Raji (cell line): Measurements from ENCODE around the gene LPAR3.

Experiments used
- POLR2A ChIP-seq: IDR thresholded peaks from 2 replicates; pipeline ENCODE4 v1.6.1; 2011; ENCODE audit warnings: low read depth, low read length, control low read depth; ENCODE audit not compliant: insufficient read depth

Gene LPAR3

DNA sequence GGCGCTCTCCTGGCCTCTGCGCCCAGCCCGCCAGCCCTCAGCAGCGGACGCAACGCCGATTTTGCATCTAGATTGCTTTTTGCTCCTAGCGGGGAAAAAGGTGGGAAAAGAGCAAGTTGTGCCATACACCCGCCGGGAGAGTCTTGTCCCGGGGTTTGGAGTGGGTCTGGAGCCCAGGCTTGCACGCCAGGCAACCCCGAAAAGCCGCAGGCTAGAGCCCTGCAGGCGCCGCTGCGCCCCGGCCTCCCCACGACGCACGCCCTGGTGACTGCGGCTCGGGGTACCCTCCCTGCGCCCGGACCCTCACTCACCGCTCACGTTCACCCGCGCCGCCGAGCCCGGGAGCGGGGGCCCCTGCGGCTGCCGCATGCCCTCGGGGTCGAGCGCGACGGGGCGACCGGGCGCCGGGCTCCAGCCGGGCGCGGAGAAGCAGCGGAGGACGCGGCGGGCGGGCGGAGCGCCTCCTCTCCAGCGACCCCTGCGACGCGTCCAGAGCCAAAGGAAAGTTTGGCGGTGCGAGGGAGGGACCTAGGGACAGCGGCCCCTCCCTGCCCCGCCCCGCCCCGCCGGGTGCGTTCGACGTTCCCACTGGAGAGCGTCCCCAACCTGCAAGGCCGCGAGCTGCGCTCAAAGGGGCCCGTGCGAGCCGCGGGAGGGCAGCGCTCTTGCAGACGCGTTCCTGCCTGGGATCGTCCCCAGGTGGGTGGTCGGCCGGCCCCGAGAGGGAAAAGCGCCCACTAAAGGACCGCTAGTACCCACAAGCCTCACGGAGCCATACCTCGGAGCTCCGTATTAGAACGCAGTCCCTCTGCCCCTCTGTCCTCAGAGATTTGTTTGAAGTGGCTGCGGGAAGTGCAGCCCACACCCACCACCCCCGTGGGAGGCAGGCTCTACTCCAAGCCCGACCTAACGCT, at the start of gene LPAR3:
Gene LPAR3, minus strand, starts transcription at position 502 of the 914 bp plus-strand sequence. CDS start 27,086 bp downstream, outside the sequence.
- TF ChIP-seq POLR2A: no peak

GRCh38 chr1:84941843-84942242, 48.8 kb upstream of the LPAR3 start:
- no peak for TF ChIP-seq POLR2A

GRCh38 chr1:84940481-84940880, 47.5 kb upstream of the LPAR3 start:
- no peak for TF ChIP-seq POLR2A

DNA sequence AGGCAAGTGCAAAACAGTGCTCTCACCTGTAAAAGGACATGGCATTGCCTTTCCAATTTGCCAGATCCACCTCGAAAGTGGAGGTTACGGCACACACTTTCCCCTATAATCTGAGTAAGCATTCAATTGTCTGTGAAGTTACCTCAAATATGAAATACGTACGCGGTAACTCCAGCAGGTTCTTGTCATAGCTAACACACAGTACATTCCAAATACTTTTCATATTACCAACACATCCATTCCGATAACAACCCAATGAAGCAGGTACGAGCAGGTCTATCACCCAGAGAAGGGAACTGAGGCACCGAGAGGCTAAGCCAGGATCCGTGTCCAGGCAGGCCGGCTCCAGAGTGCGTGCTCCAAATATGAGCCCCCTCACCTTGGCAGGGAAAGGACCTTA, 46.8 kb upstream of the LPAR3 start:
- no peak for TF ChIP-seq POLR2A

DNA sequence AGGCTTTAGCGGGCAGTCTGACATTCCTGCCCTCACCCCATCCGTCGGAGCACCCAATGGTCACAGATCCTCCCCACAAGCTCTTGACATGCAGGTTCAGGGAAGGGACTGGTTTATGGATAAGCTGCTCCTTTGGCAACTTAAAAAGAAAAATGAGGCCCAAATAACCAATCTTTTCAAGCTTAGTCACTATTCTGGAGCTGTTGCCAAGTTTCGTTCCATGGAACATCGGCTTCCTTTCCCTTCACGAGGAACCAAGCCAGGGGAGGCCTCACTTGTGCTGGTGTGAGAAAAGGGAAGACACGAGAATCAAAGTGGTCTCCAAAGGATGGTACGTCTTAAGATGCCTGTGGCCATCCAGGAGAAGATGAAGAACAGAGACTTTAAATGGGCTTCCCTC, 46.1 kb upstream of the LPAR3 start:
- no peak for TF ChIP-seq POLR2A

GRCh38 chr1:84936116-84936810, 43.3 kb upstream of the LPAR3 start:
- no peak for TF ChIP-seq POLR2A

DNA sequence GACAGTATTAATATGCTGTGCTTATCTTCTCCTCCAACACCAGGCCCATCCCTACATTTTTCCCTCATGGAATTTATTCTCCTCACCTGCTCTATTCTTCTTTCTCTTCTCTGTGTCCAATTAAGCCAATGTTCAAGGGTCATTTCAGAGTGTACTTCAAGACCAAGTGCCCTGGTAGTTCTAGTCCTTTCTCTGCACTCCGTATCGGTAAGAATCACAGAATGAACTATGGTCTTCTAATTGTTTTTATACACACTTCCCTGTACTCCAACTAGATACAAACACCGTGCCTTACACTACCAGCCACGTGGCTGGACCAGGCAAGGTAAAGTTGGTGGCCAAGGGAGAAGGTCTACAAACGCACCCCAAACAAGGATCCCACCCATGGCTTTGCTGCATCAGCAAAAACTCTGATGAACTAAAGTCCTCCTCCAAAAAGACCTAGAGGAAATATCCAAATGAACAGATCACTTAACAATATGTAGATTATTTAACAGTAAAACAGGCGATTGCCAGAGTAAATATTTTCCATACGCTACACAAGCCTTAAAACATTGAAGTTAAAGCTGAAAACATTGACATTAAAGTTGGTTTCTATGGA, 40.1 kb upstream of the LPAR3 start:
- TF ChIP-seq POLR2A: no peak

GRCh38 chr1:84930831-84931230, 37.8 kb upstream of the LPAR3 start:
- no peak for TF ChIP-seq POLR2A

DNA sequence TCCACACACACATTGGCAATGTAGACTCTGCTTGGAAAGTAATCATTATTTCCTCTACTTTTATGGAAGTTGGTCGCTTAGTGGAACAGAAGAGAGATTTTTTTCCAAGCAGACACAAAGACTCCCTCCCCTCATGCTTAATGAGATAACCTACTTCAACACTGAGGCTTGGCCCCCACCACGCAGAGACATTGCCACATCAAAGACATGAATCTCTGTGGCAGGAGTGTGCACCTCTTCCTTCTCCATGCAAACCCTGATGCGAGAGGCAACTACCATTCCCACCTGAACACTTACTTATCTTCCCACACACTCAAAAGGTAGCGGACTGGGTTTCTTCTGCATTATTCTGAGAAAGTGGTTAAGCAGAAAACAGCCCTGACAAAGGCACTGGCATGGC, 37.3 kb upstream of the LPAR3 start:
- TF ChIP-seq POLR2A: no peak

DNA sequence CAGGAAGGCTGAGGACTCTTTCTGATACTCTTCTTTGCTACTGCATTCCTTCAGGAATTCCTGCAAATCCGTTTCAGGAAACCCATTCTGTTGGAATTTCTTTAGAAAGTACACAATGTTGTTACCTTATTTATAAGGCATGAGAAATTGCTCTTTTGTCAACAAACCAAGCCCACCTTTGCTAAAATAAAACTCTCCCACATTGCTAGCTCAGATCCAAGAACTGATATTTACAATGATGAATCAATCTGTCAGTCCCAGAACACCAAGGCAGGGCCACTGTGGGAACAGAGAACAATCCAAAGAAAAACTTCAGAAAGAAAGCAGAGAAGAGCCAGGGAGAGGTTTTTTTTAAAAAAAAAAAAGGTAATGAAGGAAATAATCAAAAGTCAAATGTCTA, 36.6 kb upstream of the LPAR3 start:
- TF ChIP-seq POLR2A: no peak

GRCh38 chr1:84928979-84929378, 36.0 kb upstream of the LPAR3 start:
- TF ChIP-seq POLR2A: no peak

- no peak for TF ChIP-seq POLR2A
These were observed 30.3 kb upstream of the LPAR3 start for GRCh38 chr1:84923317-84923716.

DNA sequence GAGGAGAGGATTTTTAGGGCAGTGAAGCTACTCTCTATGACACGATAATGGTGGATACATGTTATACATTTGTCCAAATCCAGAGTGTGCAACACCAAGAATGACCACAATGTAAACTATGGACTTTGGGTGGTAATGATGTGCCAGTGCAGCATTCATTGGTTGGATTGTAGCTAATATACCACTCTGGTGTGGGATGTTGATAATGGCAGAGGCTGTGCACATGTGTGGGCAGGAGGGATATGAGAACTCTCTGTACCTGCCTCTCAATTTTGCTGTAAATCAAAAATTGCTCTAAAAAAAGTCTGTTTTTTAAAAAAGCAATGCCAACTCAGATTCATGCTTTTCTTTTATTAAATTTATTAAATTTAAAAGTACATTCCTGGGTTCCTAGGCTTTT, 27.2 kb upstream of the LPAR3 start:
- TF ChIP-seq POLR2A: no peak

DNA sequence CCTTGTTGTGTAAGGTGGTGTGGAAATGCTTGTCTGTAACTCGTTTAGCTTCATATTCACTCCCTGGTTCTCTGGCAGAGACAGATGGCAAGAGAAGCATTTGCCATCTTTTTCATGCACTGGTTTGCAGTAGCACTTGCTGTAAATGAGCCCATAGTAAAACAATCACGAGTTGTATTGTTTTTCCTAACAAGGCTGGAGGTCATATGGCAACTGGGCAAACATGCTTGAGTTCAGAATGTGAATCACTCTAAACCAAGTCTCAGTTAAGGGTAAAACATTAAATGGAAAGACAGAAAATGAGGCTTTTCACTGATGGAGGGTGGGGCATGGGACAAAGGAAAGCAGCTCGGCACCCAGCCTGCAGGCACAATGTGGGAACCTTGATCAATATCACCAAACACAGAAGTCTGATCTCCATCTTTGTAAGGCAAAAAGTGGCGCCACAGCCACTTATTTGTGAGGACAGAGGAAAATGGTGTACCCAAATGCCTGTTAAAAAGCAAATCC, 26.5 kb upstream of the LPAR3 start:
- TF ChIP-seq POLR2A: no peak

- TF ChIP-seq POLR2A: no peak
These were observed 25.8 kb upstream of the LPAR3 start for GRCh38 chr1:84918726-84919336.

- TF ChIP-seq POLR2A: no peak
These were observed 23.9 kb upstream of the LPAR3 start for GRCh38 chr1:84916897-84917296.

DNA sequence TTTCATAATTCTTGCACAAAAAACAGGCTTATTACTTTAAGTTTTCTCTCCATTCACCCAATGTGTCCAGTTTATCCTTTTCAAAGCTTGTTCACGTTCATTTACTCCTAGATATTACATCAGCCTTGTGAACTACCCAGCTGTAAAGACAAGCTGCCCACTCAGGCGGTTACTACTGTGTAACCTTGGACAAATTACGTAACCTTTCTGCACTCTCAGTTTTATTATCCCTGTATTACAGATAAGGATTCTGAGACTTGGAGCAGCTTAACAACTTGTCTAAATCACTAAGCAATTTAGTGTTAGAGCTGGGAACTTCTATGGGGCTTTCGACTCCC, 20.5 kb upstream of the LPAR3 start:
- TF ChIP-seq POLR2A: no peak
